ENCODE results near the gene MAST4.

DNA sequence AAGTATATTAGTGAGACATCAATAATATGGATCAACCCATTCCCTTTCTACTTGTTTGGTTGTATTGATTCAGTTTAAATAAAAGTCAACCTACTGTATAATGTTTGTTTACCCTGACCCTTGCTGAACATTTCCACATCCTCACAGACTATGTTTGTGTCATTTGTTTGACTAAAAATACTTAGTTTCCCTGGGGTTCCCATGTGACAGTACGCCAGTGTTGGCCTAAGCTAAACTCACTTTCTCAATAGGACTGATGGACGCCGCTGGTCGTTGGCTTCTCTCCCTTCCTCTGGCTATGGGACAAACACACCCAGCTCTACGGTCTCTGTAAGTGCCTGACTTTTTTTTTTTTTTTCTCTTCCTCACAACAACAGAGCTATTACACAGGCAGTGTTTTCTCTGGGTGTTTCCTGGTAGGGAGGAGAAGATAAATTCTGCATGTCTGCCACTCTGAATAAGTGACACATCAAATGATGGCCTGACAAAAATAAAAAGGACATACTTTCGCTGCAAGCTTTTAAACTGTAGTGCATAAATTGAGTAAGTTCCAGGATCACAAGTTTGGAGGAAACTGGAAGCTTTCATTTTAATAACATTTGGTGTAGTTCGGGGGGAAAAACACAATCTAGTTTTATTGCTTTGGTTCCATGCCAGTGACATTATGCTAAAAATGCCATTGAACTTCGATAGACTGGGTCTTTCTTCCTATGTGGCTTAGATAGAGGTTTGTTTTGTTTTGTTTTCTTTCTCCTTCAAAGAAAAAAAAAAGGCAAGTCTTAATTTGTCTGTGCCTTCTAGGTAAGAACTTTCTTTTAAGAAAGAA is 499.4 kb downstream of the MAST4 start:
- TF ChIP-seq, protein P1, sequence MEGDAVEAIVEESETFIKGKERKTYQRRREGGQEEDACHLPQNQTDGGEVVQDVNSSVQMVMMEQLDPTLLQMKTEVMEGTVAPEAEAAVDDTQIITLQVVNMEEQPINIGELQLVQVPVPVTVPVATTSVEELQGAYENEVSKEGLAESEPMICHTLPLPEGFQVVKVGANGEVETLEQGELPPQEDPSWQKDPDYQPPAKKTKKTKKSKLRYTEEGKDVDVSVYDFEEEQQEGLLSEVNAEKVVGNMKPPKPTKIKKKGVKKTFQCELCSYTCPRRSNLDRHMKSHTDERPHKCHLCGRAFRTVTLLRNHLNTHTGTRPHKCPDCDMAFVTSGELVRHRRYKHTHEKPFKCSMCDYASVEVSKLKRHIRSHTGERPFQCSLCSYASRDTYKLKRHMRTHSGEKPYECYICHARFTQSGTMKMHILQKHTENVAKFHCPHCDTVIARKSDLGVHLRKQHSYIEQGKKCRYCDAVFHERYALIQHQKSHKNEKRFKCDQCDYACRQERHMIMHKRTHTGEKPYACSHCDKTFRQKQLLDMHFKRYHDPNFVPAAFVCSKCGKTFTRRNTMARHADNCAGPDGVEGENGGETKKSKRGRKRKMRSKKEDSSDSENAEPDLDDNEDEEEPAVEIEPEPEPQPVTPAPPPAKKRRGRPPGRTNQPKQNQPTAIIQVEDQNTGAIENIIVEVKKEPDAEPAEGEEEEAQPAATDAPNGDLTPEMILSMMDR (IDR thresholded peaks at IDR 0.05; ENCODE audit: insufficient read depth, low read length) = no peak
- TF ChIP-seq POLR2AphosphoS5 (IDR thresholded peaks at IDR 0.05; ENCODE audit: low read depth) = no peak
